Kidney epithelial cell (primary cell): ENCODE results near the gene CEACAM19. TPM values are rescaled to one million over a fixed set of nuclear protein-coding genes. Genes with fewer than 3 reads are reported as not detected.

Experiments
- DNase-seq: peaks from one replicate; pipeline ENCODE4 v3.0.0-alpha.2; 2010; ENCODE audit warnings: low read depth
- H3K27me3 ChIP-seq: 2 replicates; pipeline ENCODE4 v1.6.0; 2011; ENCODE audit warnings: low read length; ENCODE audit not compliant: control insufficient read depth, insufficient read depth
- H3K36me3 ChIP-seq: 2 replicates; pipeline ENCODE4 v1.5.1; 2011; ENCODE audit warnings: low read length; ENCODE audit not compliant: control insufficient read depth, insufficient read depth
- H3K4me3 ChIP-seq: 2 replicates; pipeline ENCODE4 v1.5.1; 2011; ENCODE audit warnings: low read depth, mild to moderate bottlenecking, control low read depth, low read length
- CTCF ChIP-seq: IDR thresholded peaks from 2 replicates; pipeline ENCODE4 v1.5.1; 2011; ENCODE audit warnings: mild to moderate bottlenecking, moderate library complexity, low read length, control low read depth, inconsistent platforms; ENCODE audit not compliant: insufficient read depth, poor library complexity, severe bottlenecking
- total RNA-seq: library from RNA; depleted of rRNA; stranded (reverse); fragments of >200 nt; gene quantifications from 2 replicates; pipeline ENCODE4 v1.2.3, GENCODE V29; 2015

Gene CEACAM19
- total RNA-seq, 1 donor from 2014 or later, result 6.4 TPM

DNA sequence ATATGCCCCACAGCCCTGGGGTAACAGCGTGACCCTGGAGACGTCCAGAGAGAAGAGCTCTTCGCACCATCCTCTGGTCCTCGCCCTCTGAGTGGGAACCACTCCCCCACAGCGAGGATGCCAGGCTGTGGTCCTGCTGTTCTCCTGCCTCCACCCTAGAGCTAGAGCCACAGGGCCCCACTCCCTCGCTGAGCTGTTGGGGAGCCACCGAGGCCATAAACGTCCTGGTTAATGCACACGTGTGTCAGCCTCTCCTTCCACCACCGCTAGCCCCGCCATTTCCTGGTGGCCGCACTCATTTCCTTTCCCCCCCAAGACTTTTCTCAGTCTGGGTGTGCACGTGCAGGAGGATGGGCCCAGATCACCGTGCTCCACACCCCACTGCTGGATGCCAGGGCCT is 39.2 kb downstream of the CEACAM19 start:
- peaks cover under 1% of the 10 kb centered on the region for H3K27me3 ChIP-seq
- no peaks in the 10 kb centered on the region for H3K36me3 ChIP-seq
- DNase-seq, result no peak
- TF ChIP-seq CTCF, result no peak
- H3K4me3 ChIP-seq, result no peak overlapping the region

DNA sequence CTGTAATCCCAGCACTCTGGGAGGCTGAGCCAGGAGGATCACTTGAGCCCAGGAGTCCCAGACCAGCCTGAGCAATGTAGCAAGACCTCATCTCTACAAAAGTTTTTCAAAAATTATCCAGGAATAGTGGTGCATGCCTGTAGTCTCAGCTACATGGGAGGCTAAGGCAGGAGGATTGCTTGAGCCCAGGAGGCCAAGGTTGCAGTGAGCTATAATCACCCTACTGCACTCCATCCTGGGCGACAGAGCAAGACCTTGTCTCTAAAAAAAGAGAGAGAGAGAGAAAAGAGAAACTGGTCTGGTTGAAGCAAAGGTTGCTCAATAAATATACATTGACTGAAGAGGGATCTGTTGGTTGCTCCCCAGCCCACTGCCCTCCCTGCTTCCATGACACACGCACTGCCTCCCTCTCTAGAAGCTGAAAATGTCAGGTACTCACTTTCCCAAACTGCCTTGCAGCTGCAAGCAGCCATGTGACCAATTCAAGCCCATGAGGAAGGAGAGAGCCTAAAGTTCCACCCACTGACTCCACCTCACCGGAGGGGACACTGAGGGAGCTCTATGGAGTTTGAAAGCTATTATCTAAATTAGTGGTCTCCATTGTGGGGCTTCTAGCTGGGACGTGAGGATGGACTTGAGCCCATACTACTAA is 41.7 kb downstream of the CEACAM19 start:
- no peak for DNase-seq
- Histone ChIP-seq H3K4me3 (no peak overlapping the region), H3K36me3 (no peaks in the 10 kb centered on the region), H3K27me3 (no peaks in the 10 kb centered on the region)
- TF ChIP-seq CTCF, result no peak

GRCh38 chr19:44714597-44715169 is 43.4 kb downstream of the CEACAM19 start:
- no peak overlapping the region for H3K4me3 ChIP-seq
- H3K36me3 ChIP-seq, result no peaks in the 10 kb centered on the region
- TF ChIP-seq CTCF, result no peak
- H3K27me3 ChIP-seq, result no peaks in the 10 kb centered on the region
- DNase-seq, result no peak

DNA sequence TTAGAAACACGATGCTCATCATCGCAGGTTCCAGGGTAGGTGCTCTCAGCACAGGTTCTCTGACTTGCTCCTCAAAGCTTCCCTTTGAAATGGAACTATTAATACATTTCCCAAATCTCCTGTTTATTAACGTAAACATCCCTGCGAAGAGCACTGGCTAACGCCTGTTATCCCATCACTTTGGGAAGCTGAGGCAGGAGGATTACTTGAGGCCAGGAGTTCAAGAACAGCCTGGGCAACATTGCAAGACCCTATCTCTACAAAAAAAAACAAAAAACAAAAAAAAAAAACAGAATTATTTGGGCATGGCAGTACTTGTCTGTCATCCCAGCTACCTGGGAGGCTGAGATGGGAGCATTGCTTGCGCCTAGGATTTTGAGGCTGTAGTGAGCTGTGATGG is 46.3 kb downstream of the CEACAM19 start:
- Histone ChIP-seq H3K4me3 (no peak overlapping the region), H3K27me3 (no peaks in the 10 kb centered on the region), H3K36me3 (no peaks in the 10 kb centered on the region)
- TF ChIP-seq CTCF, result no peak
- DNase-seq, result no peak

GRCh38 chr19:44718441-44719261 is 47.4 kb downstream of the CEACAM19 start:
- DNase-seq, result no peak
- Histone ChIP-seq H3K4me3 (no peak overlapping the region), H3K27me3 (no peaks in the 10 kb centered on the region), H3K36me3 (no peaks in the 10 kb centered on the region)
- TF ChIP-seq CTCF, result no peak
